ENCODE measurements around the gene KCNF1.

Gene KCNF1

DNA sequence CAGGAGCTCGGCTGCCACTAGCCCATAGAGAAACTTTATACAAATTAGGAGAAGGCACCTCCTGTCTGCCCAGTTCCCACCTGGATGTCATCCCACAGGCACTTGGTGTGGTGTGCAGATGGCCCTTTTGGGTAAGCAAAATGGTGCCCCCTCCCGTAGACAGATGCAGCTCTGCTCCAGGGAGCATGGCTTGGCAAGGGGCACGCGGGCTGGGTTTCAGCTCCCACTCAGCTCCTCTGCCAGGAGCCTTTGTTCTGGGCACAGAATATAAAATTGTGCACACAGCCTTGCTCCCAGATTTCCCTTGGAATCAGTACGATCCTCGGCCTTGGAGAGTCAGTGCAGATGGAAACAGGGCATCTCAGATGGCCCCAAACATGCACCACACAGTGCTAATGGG, 20.3 kb upstream of the KCNF1 start:
- H3K27ac ChIP-seq (ENCODE audit: low read depth, low read length): no peak overlapping the region
- H3K4me3 ChIP-seq (ENCODE audit: low read depth, low read length): no peak overlapping the region
- WGBS (ENCODE audit: extremely low coverage, insufficient coverage, insufficient read length): no CpG with 5 or more reads among the region's 6 CpGs
- H2BK5ac ChIP-seq (ENCODE audit: low read depth, low read length, poor library complexity): no peak overlapping the region
- H3K9ac ChIP-seq (ENCODE audit: low read length): no peak overlapping the region
- no peaks in the 10 kb centered on the region for H3K79me2 ChIP-seq (ENCODE audit: control insufficient read depth, insufficient read depth, low read length, poor library complexity)
- H4K8ac ChIP-seq (ENCODE audit: low read depth, low read length): no peak overlapping the region
- no peak overlapping the region for H3K23ac ChIP-seq (ENCODE audit: low read length)
- H3K27me3 ChIP-seq (ENCODE audit: insufficient read depth, low read length): no peaks in the 10 kb centered on the region
- no peaks in the 10 kb centered on the region for H3K36me3 ChIP-seq (ENCODE audit: control insufficient read depth in 1 of 2, insufficient read depth in 2 of 2, low read length in 2 of 2)
- no peaks in the 10 kb centered on the region for H3K4me1 ChIP-seq (ENCODE audit: control insufficient read depth in 1 of 2, insufficient read depth in 2 of 2, low read length in 2 of 2)
- H2BK120ac ChIP-seq (ENCODE audit: insufficient read depth, low read length, poor library complexity): no peak overlapping the region
- H3K14ac ChIP-seq (ENCODE audit: low read length): no peak overlapping the region
- no peak overlapping the region for H3K4me2 ChIP-seq (ENCODE audit: low read length)
- H3K79me1 ChIP-seq (ENCODE audit: low read length): no peaks in the 10 kb centered on the region
- H3K18ac ChIP-seq (ENCODE audit: low read length): no peak overlapping the region
- no peak overlapping the region for H3K4ac ChIP-seq (ENCODE audit: low read depth, low read length)
- no peak overlapping the region for H4K12ac ChIP-seq (ENCODE audit: low read depth, low read length)
- no peak overlapping the region for H2AFZ ChIP-seq (ENCODE audit: insufficient read depth, low read length, poor library complexity)
- no peak overlapping the region for H2BK12ac ChIP-seq (ENCODE audit: low read length)
- H4K91ac ChIP-seq (ENCODE audit: low read depth, low read length): no peak overlapping the region
- DNase-seq: no peak
- no peak overlapping the region for H2AK5ac ChIP-seq (ENCODE audit: low read length)
- H3K9me3 ChIP-seq (ENCODE audit: insufficient read depth, low read depth, low read length): peaks cover 2% of the 10 kb centered on the region

DNA sequence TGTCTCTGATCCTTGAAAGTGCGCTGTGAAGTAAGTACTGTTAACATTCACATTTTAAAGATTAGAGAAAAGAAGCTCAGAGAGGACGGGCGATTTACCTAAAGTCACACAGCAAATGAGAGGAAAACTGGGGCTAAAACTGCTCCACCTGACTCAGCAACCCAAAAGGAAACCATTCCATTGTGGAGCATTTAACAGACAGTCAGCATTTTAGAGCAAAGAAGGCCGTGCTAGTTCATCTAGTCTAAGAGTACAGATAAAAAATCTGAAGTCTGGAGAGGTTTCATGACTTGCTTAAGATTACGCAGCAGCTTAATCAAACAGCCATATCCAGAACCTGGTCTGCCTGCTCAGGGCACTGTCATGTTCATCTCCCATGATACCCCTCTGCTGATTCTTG, 19.9 kb upstream of the KCNF1 start:
- Histone ChIP-seq H3K4ac (ENCODE audit: low read depth, low read length) (no peak overlapping the region), H3K36me3 (ENCODE audit: control insufficient read depth in 1 of 2, insufficient read depth in 2 of 2, low read length in 2 of 2) (no peaks in the 10 kb centered on the region), H3K9me3 (ENCODE audit: insufficient read depth, low read depth, low read length) (peaks cover 2% of the 10 kb centered on the region), H3K14ac (ENCODE audit: low read length) (no peak overlapping the region), H3K9ac (ENCODE audit: low read length) (no peak overlapping the region), H3K79me2 (ENCODE audit: control insufficient read depth, insufficient read depth, low read length, poor library complexity) (no peaks in the 10 kb centered on the region), H4K91ac (ENCODE audit: low read depth, low read length) (no peak overlapping the region), H3K27me3 (ENCODE audit: insufficient read depth, low read length) (no peaks in the 10 kb centered on the region), H2BK5ac (ENCODE audit: low read depth, low read length, poor library complexity) (no peak overlapping the region), H4K12ac (ENCODE audit: low read depth, low read length) (no peak overlapping the region), H3K23ac (ENCODE audit: low read length) (no peak overlapping the region), H2BK12ac (ENCODE audit: low read length) (no peak overlapping the region), H3K79me1 (ENCODE audit: low read length) (no peaks in the 10 kb centered on the region), H3K18ac (ENCODE audit: low read length) (no peak overlapping the region), H4K8ac (ENCODE audit: low read depth, low read length) (no peak overlapping the region), H3K27ac (ENCODE audit: low read depth, low read length) (no peak overlapping the region), H2BK120ac (ENCODE audit: insufficient read depth, low read length, poor library complexity) (no peak overlapping the region), H2AK5ac (ENCODE audit: low read length) (no peak overlapping the region), H3K4me3 (ENCODE audit: low read depth, low read length) (no peak overlapping the region), H3K4me1 (ENCODE audit: control insufficient read depth in 1 of 2, insufficient read depth in 2 of 2, low read length in 2 of 2) (no peaks in the 10 kb centered on the region), H2AFZ (ENCODE audit: insufficient read depth, low read length, poor library complexity) (no peak overlapping the region), H3K4me2 (ENCODE audit: low read length) (no peak overlapping the region)
- no CpG with 5 or more reads among the region's 5 CpGs for WGBS (ENCODE audit: extremely low coverage, insufficient coverage, insufficient read length)
- DNase-seq: no peak

DNA sequence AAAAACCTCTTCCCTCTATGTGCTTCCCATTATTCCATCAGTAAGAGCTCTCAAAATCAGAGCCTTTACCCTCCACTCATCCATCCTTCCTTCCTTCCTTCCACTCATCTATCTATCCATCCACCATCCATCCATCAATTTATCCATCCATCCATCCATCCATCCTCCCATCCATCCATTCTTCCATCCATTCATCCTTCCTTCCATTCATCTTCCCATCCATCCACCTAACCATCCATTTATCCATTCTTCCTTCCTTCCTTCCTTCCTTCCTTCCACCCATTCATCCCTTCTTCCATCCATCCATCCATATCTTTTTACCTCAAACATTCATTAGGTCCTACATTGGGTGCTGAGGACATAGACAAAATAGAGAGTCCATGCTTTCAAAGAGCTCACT, 19.4 kb upstream of the KCNF1 start:
- no peak overlapping the region for H3K4me3 ChIP-seq (ENCODE audit: low read depth, low read length)
- no peak overlapping the region for H2BK120ac ChIP-seq (ENCODE audit: insufficient read depth, low read length, poor library complexity)
- no peak overlapping the region for H3K27ac ChIP-seq (ENCODE audit: low read depth, low read length)
- no peak overlapping the region for H2AK5ac ChIP-seq (ENCODE audit: low read length)
- no peak overlapping the region for H3K9ac ChIP-seq (ENCODE audit: low read length)
- no peak overlapping the region for H2AFZ ChIP-seq (ENCODE audit: insufficient read depth, low read length, poor library complexity)
- H4K12ac ChIP-seq (ENCODE audit: low read depth, low read length): no peak overlapping the region
- no peak overlapping the region for H4K91ac ChIP-seq (ENCODE audit: low read depth, low read length)
- H3K27me3 ChIP-seq (ENCODE audit: insufficient read depth, low read length): no peaks in the 10 kb centered on the region
- no peak for DNase-seq
- H3K23ac ChIP-seq (ENCODE audit: low read length): no peak overlapping the region
- no peak overlapping the region for H2BK12ac ChIP-seq (ENCODE audit: low read length)
- H3K4me1 ChIP-seq (ENCODE audit: control insufficient read depth in 1 of 2, insufficient read depth in 2 of 2, low read length in 2 of 2): no peaks in the 10 kb centered on the region
- no peaks in the 10 kb centered on the region for H3K79me2 ChIP-seq (ENCODE audit: control insufficient read depth, insufficient read depth, low read length, poor library complexity)
- H3K14ac ChIP-seq (ENCODE audit: low read length): no peak overlapping the region
- H3K4me2 ChIP-seq (ENCODE audit: low read length): no peak overlapping the region
- H3K9me3 ChIP-seq (ENCODE audit: insufficient read depth, low read depth, low read length): peaks cover 2% of the 10 kb centered on the region
- no peak overlapping the region for H3K4ac ChIP-seq (ENCODE audit: low read depth, low read length)
- H4K8ac ChIP-seq (ENCODE audit: low read depth, low read length): no peak overlapping the region
- H2BK5ac ChIP-seq (ENCODE audit: low read depth, low read length, poor library complexity): no peak overlapping the region
- no peaks in the 10 kb centered on the region for H3K36me3 ChIP-seq (ENCODE audit: control insufficient read depth in 1 of 2, insufficient read depth in 2 of 2, low read length in 2 of 2)
- H3K79me1 ChIP-seq (ENCODE audit: low read length): no peaks in the 10 kb centered on the region
- no peak overlapping the region for H3K18ac ChIP-seq (ENCODE audit: low read length)

DNA sequence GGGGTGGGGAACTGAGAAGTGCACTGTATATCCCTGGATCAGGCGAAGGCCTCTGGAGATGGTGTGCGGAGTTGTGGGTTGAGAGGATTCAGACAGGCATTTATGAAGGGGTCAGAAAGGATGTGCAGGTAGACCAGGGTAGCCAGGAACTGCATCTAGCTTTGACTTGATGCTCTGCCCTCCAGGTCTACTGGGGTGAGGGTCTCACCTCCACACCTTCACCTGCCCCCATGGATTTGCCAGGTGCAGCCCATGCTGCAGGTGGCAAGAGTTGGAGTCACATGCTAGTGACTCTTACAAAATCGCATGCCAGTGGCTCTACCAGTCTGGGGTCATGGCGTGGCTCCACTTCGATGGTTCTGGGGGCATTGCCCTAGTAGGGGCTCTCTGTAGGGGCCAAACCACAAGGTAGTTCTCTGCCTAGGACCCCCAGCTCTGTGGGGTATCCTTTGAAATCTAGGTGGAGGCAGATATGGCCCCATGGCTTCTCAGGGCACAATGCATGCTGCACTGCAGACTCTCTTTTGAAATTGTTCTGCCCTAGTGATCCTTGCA, 18.9 kb upstream of the KCNF1 start:
- Histone ChIP-seq H3K4ac (ENCODE audit: low read depth, low read length) (no peak overlapping the region), H3K18ac (ENCODE audit: low read length) (no peak overlapping the region), H3K9me3 (ENCODE audit: insufficient read depth, low read depth, low read length) (peaks cover 2% of the 10 kb centered on the region), H3K36me3 (ENCODE audit: control insufficient read depth in 1 of 2, insufficient read depth in 2 of 2, low read length in 2 of 2) (no peaks in the 10 kb centered on the region), H2BK5ac (ENCODE audit: low read depth, low read length, poor library complexity) (no peak overlapping the region), H3K79me1 (ENCODE audit: low read length) (no peaks in the 10 kb centered on the region), H4K8ac (ENCODE audit: low read depth, low read length) (no peak overlapping the region), H3K4me1 (ENCODE audit: control insufficient read depth in 1 of 2, insufficient read depth in 2 of 2, low read length in 2 of 2) (no peaks in the 10 kb centered on the region), H3K79me2 (ENCODE audit: control insufficient read depth, insufficient read depth, low read length, poor library complexity) (no peaks in the 10 kb centered on the region), H3K27ac (ENCODE audit: low read depth, low read length) (no peak overlapping the region), H2AK5ac (ENCODE audit: low read length) (no peak overlapping the region), H2BK120ac (ENCODE audit: insufficient read depth, low read length, poor library complexity) (no peak overlapping the region), H3K23ac (ENCODE audit: low read length) (no peak overlapping the region), H3K4me3 (ENCODE audit: low read depth, low read length) (no peak overlapping the region), H3K9ac (ENCODE audit: low read length) (no peak overlapping the region), H4K12ac (ENCODE audit: low read depth, low read length) (no peak overlapping the region), H4K91ac (ENCODE audit: low read depth, low read length) (no peak overlapping the region), H2BK12ac (ENCODE audit: low read length) (no peak overlapping the region), H3K14ac (ENCODE audit: low read length) (no peak overlapping the region), H3K27me3 (ENCODE audit: insufficient read depth, low read length) (no peaks in the 10 kb centered on the region), H2AFZ (ENCODE audit: insufficient read depth, low read length, poor library complexity) (no peak overlapping the region), H3K4me2 (ENCODE audit: low read length) (no peak overlapping the region)
- no peak for DNase-seq
- no CpG with 5 or more reads among the region's 5 CpGs for WGBS (ENCODE audit: extremely low coverage, insufficient coverage, insufficient read length)

Data from trophoblast cell (in vitro differentiated cells and primary cell).